RPMI7951 (cell line): ENCODE data around the gene APBA1. TPM values are rescaled to one million over a fixed set of nuclear protein-coding genes. Genes with fewer than 3 reads are reported as not detected.

ENCODE experiments used
- DNase-seq: peaks from one replicate; pipeline ENCODE4 v3.0.0-alpha.2; 2012; ENCODE audit warnings: low read depth
- total RNA-seq: library from RNA; depleted of rRNA; stranded (reverse); fragments of >200 nt; shearing (Covaris generic); gene quantifications from 2 replicates; pipeline ENCODE4 v1.2.3, GENCODE V29; 2014

Gene APBA1
- total RNA-seq, 1 experiment from 2014 or later, result 0.12 TPM

- no peak for DNase-seq
Measured at GRCh38 chr9:69526699-69527098, 145.5 kb downstream of the APBA1 start.

- peak; percentile 29 for DNase-seq
Measured at GRCh38 chr9:69519470-69520240, 152.5 kb downstream of the APBA1 start.

- no peak for DNase-seq
Measured at GRCh38 chr9:69516353-69517322, 155.5 kb downstream of the APBA1 start.

GRCh38 chr9:69515810-69516209 is 156.4 kb downstream of the APBA1 start:
- no peak for DNase-seq

- DNase-seq, result no peak
Measured at GRCh38 chr9:69513141-69513820, 158.9 kb downstream of the APBA1 start.

- no peak for DNase-seq
Measured at GRCh38 chr9:69504058-69504457, 168.1 kb downstream of the APBA1 start.

GRCh38 chr9:69502671-69503301 is 169.4 kb downstream of the APBA1 start:
- no peak for DNase-seq

GRCh38 chr9:69500896-69501295 is 171.3 kb downstream of the APBA1 start:
- DNase-seq, result no peak

- no peak for DNase-seq
Measured at GRCh38 chr9:69499959-69500358, 172.2 kb downstream of the APBA1 start.

GRCh38 chr9:69499407-69499806 is 172.8 kb downstream of the APBA1 start:
- DNase-seq, result no peak

GRCh38 chr9:69498470-69498869 is 173.7 kb downstream of the APBA1 start:
- DNase-seq, result no peak

GRCh38 chr9:69497816-69498215 is 174.4 kb downstream of the APBA1 start:
- no peak for DNase-seq

- DNase-seq, result no peak
Measured at GRCh38 chr9:69496846-69497450, 175.2 kb downstream of the APBA1 start.

- DNase-seq, result no peak
Measured at GRCh38 chr9:69495296-69495695, 176.9 kb downstream of the APBA1 start.

- no peak for DNase-seq
Measured at GRCh38 chr9:69494763-69495162, 177.4 kb downstream of the APBA1 start.

GRCh38 chr9:69494208-69494607 is 178.0 kb downstream of the APBA1 start:
- DNase-seq, result no peak

GRCh38 chr9:69486498-69486897 is 185.7 kb downstream of the APBA1 start:
- DNase-seq, result no peak

- no peak for DNase-seq
Measured at GRCh38 chr9:69485466-69485865, 186.7 kb downstream of the APBA1 start.

GRCh38 chr9:69483886-69484422 is 188.2 kb downstream of the APBA1 start:
- no peak for DNase-seq

- no peak for DNase-seq
Measured at GRCh38 chr9:69476797-69477196, 195.4 kb downstream of the APBA1 start.

- peak; percentile 3 for DNase-seq
Measured at GRCh38 chr9:69476016-69476415, 196.2 kb downstream of the APBA1 start.
